ENCODE measurements around the gene ARTN.

ARTN gene

DNA sequence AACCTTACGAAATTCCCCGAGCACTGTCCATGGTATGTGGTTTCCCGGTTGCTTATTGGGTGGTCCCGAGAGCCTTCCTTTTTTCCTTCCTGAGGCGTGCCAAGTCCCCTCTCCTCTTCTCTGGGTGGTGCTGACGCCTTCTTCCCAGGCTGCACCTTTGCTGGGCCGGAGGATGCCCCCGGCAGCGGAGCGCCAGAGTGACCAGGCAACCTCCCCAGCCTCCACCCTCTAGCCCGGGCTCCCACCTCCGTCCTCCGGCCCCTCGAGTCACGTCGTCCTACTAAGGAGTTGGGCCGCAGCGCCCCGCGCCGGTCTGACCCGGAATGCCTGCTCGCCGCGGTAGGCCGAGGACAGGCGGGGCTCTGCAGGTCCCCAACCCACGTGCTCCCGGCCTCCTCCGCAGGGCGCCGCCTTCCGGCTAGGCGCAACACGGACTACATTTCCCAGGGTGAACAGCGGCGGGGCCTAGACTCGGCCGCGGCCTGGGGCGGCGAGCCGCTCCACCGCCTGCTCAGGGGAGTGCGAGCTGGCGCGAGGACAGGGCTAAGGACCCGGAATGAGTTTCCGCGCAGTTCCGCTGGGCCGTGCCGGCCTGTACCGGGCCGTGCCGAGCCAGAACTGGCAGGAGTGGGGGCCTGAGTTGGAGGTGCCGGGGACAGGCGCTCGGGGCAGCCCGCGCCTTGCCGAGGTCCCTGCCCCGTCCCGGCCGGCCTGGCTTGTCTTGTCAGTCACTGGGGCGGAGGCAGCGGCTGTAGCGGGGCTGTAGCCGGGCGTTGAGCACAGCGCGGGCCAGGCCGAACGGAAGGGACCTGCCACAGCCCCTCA, 12.8 kb downstream of the ARTN start, which contains the start of gene IPO13:
Gene IPO13 (plus strand): TSS at position 715 of the 825 bp plus-strand sequence. CDS start 651 bp downstream, outside the sequence.
- peak within 1 kb of the TSS in 1 of 2 experiments; percentile 97 for H3K23ac ChIP-seq (ENCODE audit: low read length in 2 of 2)
- H3K18ac ChIP-seq (ENCODE audit: low read depth in 1 of 2, low read length in 2 of 2): peak within 1 kb of the TSS; percentile 87 to 96
- H3K4me1 ChIP-seq (ENCODE audit: control insufficient read depth, insufficient read depth, low read depth, low read length): peaks cover 30% of the 10 kb centered on the region
- H3K14ac ChIP-seq (ENCODE audit: low read length in 2 of 2): peak within 1 kb of the TSS in 1 of 2 experiments; percentile 98
- WGBS: under 1% methylated on average over 70 of the region's 74 CpGs
- peak within 1 kb of the TSS; percentile 100 for H3K9ac ChIP-seq (ENCODE audit: low read length)
- H3K36me3 ChIP-seq (ENCODE audit: control insufficient read depth in 1 of 2, insufficient read depth in 2 of 2, low read depth in 1 of 2, low read length in 2 of 2): peaks cover 9 to 18% of the 10 kb centered on the region in 2 experiments
- peak within 1 kb of the TSS; percentile 85 for H3K4me2 ChIP-seq (ENCODE audit: low read length, poor library complexity, severe bottlenecking)
- peak; percentile 96 for DNase-seq
- H3K4me3 ChIP-seq (ENCODE audit: insufficient read depth in 1 of 2, low read depth in 1 of 2, low read length in 2 of 2): peak within 1 kb of the TSS; percentile 68 to 99
- H4K91ac ChIP-seq (ENCODE audit: low read length): peak within 1 kb of the TSS; percentile 87
- peak within 1 kb of the TSS; percentile 90 for H2BK15ac ChIP-seq (ENCODE audit: low read depth, poor library complexity, severe bottlenecking)
- H3K79me1 ChIP-seq (replicated peaks; ENCODE audit: low read length, poor library complexity, severe bottlenecking): peaks cover 29% of the 10 kb centered on the region
- H2AFZ ChIP-seq (ENCODE audit: low read depth, low read length): peak within 1 kb of the TSS; percentile 98
- peak within 1 kb of the TSS in 1 of 2 experiments; percentile 75 for H2BK12ac ChIP-seq (ENCODE audit: low read length in 2 of 2)
- no peaks in the 10 kb centered on the region for H3K9me3 ChIP-seq (ENCODE audit: control insufficient read depth, low read length)
- H2BK5ac ChIP-seq (ENCODE audit: low read depth, low read length, poor library complexity, severe bottlenecking): peak within 1 kb of the TSS; percentile 98
- no peaks in the 10 kb centered on the region for H3K27me3 ChIP-seq (ENCODE audit: control insufficient read depth in 1 of 2, insufficient read depth in 1 of 2, low read length in 2 of 2)
- H2AK5ac ChIP-seq (ENCODE audit: low read length, severe bottlenecking): no peak within 1 kb of the TSS
- H3K4ac ChIP-seq (ENCODE audit: low read depth in 1 of 2, low read length in 2 of 2): peak within 1 kb of the TSS in 1 of 2 experiments; percentile 96
- H4K8ac ChIP-seq (ENCODE audit: low read length): peak within 1 kb of the TSS; percentile 78
- peak within 1 kb of the TSS; percentile 68 for H3K27ac ChIP-seq (ENCODE audit: low read length, poor library complexity, severe bottlenecking)
- peak within 1 kb of the TSS; percentile 55 for H2BK120ac ChIP-seq (ENCODE audit: low read depth, low read length)

DNA sequence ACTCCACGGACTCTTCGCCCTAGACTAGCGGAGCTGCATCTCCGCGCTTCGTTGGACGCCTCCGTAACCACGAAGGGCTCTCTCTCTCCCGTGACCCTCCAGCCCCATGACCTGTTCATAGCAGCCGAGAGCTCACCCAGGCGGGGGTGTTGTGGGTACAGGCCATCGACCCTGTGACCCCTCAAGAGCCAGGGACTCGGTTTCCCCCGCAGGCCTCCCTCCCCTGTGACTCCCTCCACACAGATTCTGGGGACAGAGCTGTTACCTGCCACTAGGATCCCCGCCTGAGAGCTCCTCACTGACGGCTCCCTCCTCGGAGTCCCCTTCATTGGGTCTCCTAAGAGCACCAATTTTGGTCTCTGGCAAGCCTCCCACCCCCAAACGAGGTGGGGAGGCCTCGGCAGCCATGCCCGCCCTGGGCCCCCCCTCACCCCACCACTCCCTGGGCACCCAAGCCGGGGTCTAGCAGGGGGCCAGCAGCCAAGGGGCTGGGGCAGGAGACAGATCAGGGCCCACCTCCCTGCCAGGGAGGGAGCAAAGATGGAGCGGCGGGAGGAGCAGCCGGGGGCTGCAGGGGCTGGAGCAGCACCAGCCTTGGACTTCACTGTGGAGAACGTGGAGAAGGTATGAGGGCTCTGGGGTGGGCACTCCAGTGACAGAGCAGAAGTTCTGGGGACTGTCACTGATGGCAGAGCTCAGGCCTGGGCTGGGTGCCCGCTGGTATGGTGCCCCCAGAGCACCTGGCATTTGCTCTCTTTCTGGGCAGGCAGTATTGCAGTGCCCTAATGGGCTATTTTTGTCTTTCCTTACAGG, 13.7 kb downstream of the ARTN start:
- H3K4me3 ChIP-seq (ENCODE audit: insufficient read depth in 1 of 2, low read depth in 1 of 2, low read length in 2 of 2): peak overlapping the region; percentile 68 to 99
- no peak overlapping the region for H2BK5ac ChIP-seq (ENCODE audit: low read depth, low read length, poor library complexity, severe bottlenecking)
- H2BK15ac ChIP-seq (ENCODE audit: low read depth, poor library complexity, severe bottlenecking): peak overlapping the region; percentile 90
- peak overlapping the region in 1 of 2 experiments; percentile 96 for H3K4ac ChIP-seq (ENCODE audit: low read depth in 1 of 2, low read length in 2 of 2)
- H3K36me3 ChIP-seq (ENCODE audit: control insufficient read depth in 1 of 2, insufficient read depth in 2 of 2, low read depth in 1 of 2, low read length in 2 of 2): peaks cover 9 to 18% of the 10 kb centered on the region in 2 experiments
- H2AK5ac ChIP-seq (ENCODE audit: low read length, severe bottlenecking): no peak overlapping the region
- H3K27ac ChIP-seq (ENCODE audit: low read length, poor library complexity, severe bottlenecking): no peak overlapping the region
- H2BK120ac ChIP-seq (ENCODE audit: low read depth, low read length): no peak overlapping the region
- H2BK12ac ChIP-seq (ENCODE audit: low read length in 2 of 2): peak overlapping the region in 1 of 2 experiments; percentile 75
- DNase-seq: no peak
- no peaks in the 10 kb centered on the region for H3K9me3 ChIP-seq (ENCODE audit: control insufficient read depth, low read length)
- H3K4me1 ChIP-seq (ENCODE audit: control insufficient read depth, insufficient read depth, low read depth, low read length): peaks cover 30% of the 10 kb centered on the region
- WGBS: 17% methylated on average over 27 of the region's 27 CpGs
- H3K9ac ChIP-seq (ENCODE audit: low read length): peak overlapping the region; percentile 100
- H4K8ac ChIP-seq (ENCODE audit: low read length): peak overlapping the region; percentile 1
- peak overlapping the region; percentile 87 to 96 for H3K18ac ChIP-seq (ENCODE audit: low read depth in 1 of 2, low read length in 2 of 2)
- H3K27me3 ChIP-seq (ENCODE audit: control insufficient read depth in 1 of 2, insufficient read depth in 1 of 2, low read length in 2 of 2): no peaks in the 10 kb centered on the region
- H2AFZ ChIP-seq (ENCODE audit: low read depth, low read length): peak overlapping the region; percentile 98
- H3K23ac ChIP-seq (ENCODE audit: low read length in 2 of 2): peak overlapping the region in 1 of 2 experiments; percentile 97
- H3K79me1 ChIP-seq (replicated peaks; ENCODE audit: low read length, poor library complexity, severe bottlenecking): peaks cover 29% of the 10 kb centered on the region
- peak overlapping the region; percentile 2 for H4K91ac ChIP-seq (ENCODE audit: low read length)
- peak overlapping the region in 1 of 2 experiments; percentile 98 for H3K14ac ChIP-seq (ENCODE audit: low read length in 2 of 2)
- H3K4me2 ChIP-seq (ENCODE audit: low read length, poor library complexity, severe bottlenecking): peak overlapping the region; percentile 85

DNA sequence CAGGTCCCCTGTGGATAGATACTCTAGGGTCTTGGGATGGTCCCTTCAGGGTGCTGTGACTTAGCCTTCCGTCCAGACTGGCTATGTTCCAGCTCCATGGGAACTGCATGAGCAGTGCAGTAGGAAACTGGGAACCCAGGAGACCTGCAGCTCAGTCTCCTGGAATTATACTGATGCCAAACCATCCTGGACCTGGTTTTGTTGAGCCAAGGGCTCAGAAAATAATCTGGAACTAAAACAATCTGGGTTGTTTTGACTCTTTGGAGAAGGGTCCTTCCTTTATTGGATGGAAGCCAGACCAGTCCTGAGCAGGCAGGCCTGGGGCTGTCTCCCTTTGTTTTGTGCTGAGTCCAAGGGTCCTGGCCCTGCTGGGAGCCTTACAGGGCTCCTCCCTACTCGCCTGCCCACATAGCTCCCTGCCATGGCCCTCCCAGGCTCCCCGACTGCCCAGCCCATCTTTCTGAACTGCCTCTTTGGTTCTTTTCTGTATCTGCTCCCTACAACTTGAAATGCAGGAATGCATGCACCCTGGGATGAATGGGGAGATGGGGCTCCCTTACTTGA, 14.4 kb downstream of the ARTN start:
- H3K18ac ChIP-seq (ENCODE audit: low read depth in 1 of 2, low read length in 2 of 2): no peak overlapping the region
- H3K4me3 ChIP-seq (ENCODE audit: insufficient read depth in 1 of 2, low read depth in 1 of 2, low read length in 2 of 2): peak overlapping the region in 1 of 2 experiments; percentile 99
- H2BK120ac ChIP-seq (ENCODE audit: low read depth, low read length): no peak overlapping the region
- no peak overlapping the region for H4K91ac ChIP-seq (ENCODE audit: low read length)
- H3K36me3 ChIP-seq (ENCODE audit: control insufficient read depth in 1 of 2, insufficient read depth in 2 of 2, low read depth in 1 of 2, low read length in 2 of 2): peaks cover 9 to 18% of the 10 kb centered on the region in 2 experiments
- H3K27ac ChIP-seq (ENCODE audit: low read length, poor library complexity, severe bottlenecking): no peak overlapping the region
- H3K23ac ChIP-seq (ENCODE audit: low read length in 2 of 2): peak overlapping the region in 1 of 2 experiments; percentile 14
- H3K4ac ChIP-seq (ENCODE audit: low read depth in 1 of 2, low read length in 2 of 2): no peak overlapping the region
- DNase-seq: no peak
- no peak overlapping the region for H2AK5ac ChIP-seq (ENCODE audit: low read length, severe bottlenecking)
- H3K9me3 ChIP-seq (ENCODE audit: control insufficient read depth, low read length): no peaks in the 10 kb centered on the region
- H4K8ac ChIP-seq (ENCODE audit: low read length): no peak overlapping the region
- H2AFZ ChIP-seq (ENCODE audit: low read depth, low read length): no peak overlapping the region
- WGBS: 73% methylated on average over 2 of the region's 3 CpGs
- H2BK12ac ChIP-seq (ENCODE audit: low read length in 2 of 2): no peak overlapping the region
- H2BK5ac ChIP-seq (ENCODE audit: low read depth, low read length, poor library complexity, severe bottlenecking): no peak overlapping the region
- peaks cover 30% of the 10 kb centered on the region for H3K79me1 ChIP-seq (replicated peaks; ENCODE audit: low read length, poor library complexity, severe bottlenecking)
- H3K27me3 ChIP-seq (ENCODE audit: control insufficient read depth in 1 of 2, insufficient read depth in 1 of 2, low read length in 2 of 2): no peaks in the 10 kb centered on the region
- no peak overlapping the region for H2BK15ac ChIP-seq (ENCODE audit: low read depth, poor library complexity, severe bottlenecking)
- H3K14ac ChIP-seq (ENCODE audit: low read length in 2 of 2): no peak overlapping the region
- H3K9ac ChIP-seq (ENCODE audit: low read length): peak overlapping the region; percentile 100
- H3K4me2 ChIP-seq (ENCODE audit: low read length, poor library complexity, severe bottlenecking): peak overlapping the region; percentile 85
- H3K4me1 ChIP-seq (ENCODE audit: control insufficient read depth, insufficient read depth, low read depth, low read length): peaks cover 30% of the 10 kb centered on the region

Measured in mesenchymal stem cell (in vitro differentiated cells and primary cell).